ENCODE measurements around the gene MAX.

The MAX gene

GRCh38 chr14:65102441-65103149 lies at the start of gene MAX (continued):
- no peak for TF ChIP-seq ZNF239 (tag by site-specific recombination; IDR thresholded peaks at IDR 0.05)
- no peak for TF ChIP-seq ZNF555 (tag by site-specific recombination; conservative IDR thresholded peaks at IDR 0.05)
- TF ChIP-seq KLF16 (tag by site-specific recombination; IDR thresholded peaks at IDR 0.05) = peak; percentile 61
- peak; percentile 93 for TF ChIP-seq IKZF3 (tag by site-specific recombination; IDR thresholded peaks at IDR 0.05)
- TF ChIP-seq ZNF692 (tag by site-specific recombination; IDR thresholded peaks at IDR 0.05) = 0 out of 2 replicates have a peak, but pooled peaks have one; percentile 4
- TF ChIP-seq ZNF629 (tag by site-specific recombination; IDR thresholded peaks at IDR 0.05) = no peak
- TF ChIP-seq ZNF660 (tag by site-specific recombination; IDR thresholded peaks at IDR 0.05) = 0 out of 2 replicates have a peak, but pooled peaks have one; percentile 38
- no peak for TF ChIP-seq ZNF248 (tag by site-specific recombination; IDR thresholded peaks at IDR 0.05)
- TF ChIP-seq ZNF404 (tag by site-specific recombination; IDR thresholded peaks at IDR 0.05) = no peak
- peak; percentile 83 for TF ChIP-seq GLIS2 (tag by site-specific recombination; IDR thresholded peaks at IDR 0.05)
- peak; percentile 26; the same call in 1 of the 2 replicates for TF ChIP-seq PRDM4 (tag by site-specific recombination; IDR thresholded peaks at IDR 0.05)
- peak; percentile 94 for TF ChIP-seq KLF1 (tag by site-specific recombination; IDR thresholded peaks at IDR 0.05)
- TF ChIP-seq HIC1 (tag by site-specific recombination; IDR thresholded peaks at IDR 0.05) = peak; percentile 40; the same call in 1 of the 2 replicates
- TF ChIP-seq ZNF311 (tag by site-specific recombination; IDR thresholded peaks at IDR 0.05; ENCODE audit: borderline replicate concordance) = no peak
- TF ChIP-seq ZNF48 (tag by site-specific recombination; IDR thresholded peaks at IDR 0.05) = no peak
- TF ChIP-seq ZBTB1 (tag by site-specific recombination; IDR thresholded peaks at IDR 0.05) = no peak
- TF ChIP-seq ZSCAN16 (tag by site-specific recombination; IDR thresholded peaks at IDR 0.05) = no peak
- TF ChIP-seq ZNF10 (tag by site-specific recombination; IDR thresholded peaks at IDR 0.05) = peak; percentile 83; the same call in 1 of the 2 replicates
- TF ChIP-seq ZNF19 (tag by site-specific recombination; IDR thresholded peaks at IDR 0.05; ENCODE audit: low read depth) = no peak
- no peak for TF ChIP-seq ZNF830 (tag by site-specific recombination; IDR thresholded peaks at IDR 0.05; ENCODE audit: low read depth)
- no peak for TF ChIP-seq GFI1B (tag by site-specific recombination; IDR thresholded peaks at IDR 0.05)
- TF ChIP-seq SALL2 (tag by site-specific recombination; IDR thresholded peaks at IDR 0.05; ENCODE audit: borderline replicate concordance) = no peak
- TF ChIP-seq ZNF335 (tag by site-specific recombination; conservative IDR thresholded peaks at IDR 0.05) = peak; percentile 90; the same call in 1 of the 2 replicates
- TF ChIP-seq ZNF707 (tag by site-specific recombination; IDR thresholded peaks at IDR 0.05) = no peak
- no peak for TF ChIP-seq ZBTB49 (tag by site-specific recombination; IDR thresholded peaks at IDR 0.05; ENCODE audit: low read depth)
- no peak for TF ChIP-seq ZSCAN23 (tag by site-specific recombination; IDR thresholded peaks at IDR 0.05)
- no peak for TF ChIP-seq ZNF544 (tag by site-specific recombination; IDR thresholded peaks at IDR 0.05)
- TF ChIP-seq ZXDB (tag by site-specific recombination; IDR thresholded peaks at IDR 0.05) = peak; percentile 50
- peak; percentile 70 for TF ChIP-seq PATZ1 (tag by site-specific recombination; IDR thresholded peaks at IDR 0.05)
- TF ChIP-seq ZNF121 (tag by site-specific recombination; IDR thresholded peaks at IDR 0.05) = no peak
